ENCODE results near the gene PCGF3.
"Not testable (repeated sequence)": the region's sequence is repeated elsewhere in the genome, so short reads cannot be mapped to it uniquely, and the experiment has no call there.

DNA sequence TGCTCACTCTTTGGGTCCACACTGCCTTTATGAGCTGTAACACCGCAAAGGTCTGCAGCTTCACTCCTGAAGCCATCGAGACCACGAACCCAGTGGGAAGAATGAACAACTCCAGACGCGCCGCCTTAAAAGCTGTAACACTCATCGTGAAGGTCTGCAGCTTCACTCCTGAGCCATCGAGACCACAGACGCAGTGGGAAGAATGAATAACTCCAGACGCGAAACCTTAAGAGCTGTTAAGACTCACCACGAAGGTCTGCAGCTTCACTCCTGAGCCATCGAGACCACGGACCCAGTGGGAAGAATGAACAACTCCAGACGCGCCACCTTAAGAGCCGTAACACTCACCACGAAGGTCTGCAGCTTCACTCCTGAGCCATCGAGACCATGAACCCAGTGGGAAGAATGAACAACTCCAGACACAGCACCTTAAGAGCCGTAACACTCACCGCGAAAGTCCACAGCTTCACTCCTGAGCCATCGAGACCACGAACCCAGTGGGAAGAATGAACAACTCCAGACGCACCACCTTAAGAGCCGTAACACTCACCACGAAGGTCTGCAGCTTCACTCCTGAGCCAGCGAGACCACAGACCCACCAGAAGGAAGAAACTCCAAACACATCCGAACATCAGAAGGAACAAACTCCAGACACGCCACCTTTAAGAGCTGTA, 68.9 kb downstream of the PCGF3 start:
- TF ChIP-seq, protein P1, sequence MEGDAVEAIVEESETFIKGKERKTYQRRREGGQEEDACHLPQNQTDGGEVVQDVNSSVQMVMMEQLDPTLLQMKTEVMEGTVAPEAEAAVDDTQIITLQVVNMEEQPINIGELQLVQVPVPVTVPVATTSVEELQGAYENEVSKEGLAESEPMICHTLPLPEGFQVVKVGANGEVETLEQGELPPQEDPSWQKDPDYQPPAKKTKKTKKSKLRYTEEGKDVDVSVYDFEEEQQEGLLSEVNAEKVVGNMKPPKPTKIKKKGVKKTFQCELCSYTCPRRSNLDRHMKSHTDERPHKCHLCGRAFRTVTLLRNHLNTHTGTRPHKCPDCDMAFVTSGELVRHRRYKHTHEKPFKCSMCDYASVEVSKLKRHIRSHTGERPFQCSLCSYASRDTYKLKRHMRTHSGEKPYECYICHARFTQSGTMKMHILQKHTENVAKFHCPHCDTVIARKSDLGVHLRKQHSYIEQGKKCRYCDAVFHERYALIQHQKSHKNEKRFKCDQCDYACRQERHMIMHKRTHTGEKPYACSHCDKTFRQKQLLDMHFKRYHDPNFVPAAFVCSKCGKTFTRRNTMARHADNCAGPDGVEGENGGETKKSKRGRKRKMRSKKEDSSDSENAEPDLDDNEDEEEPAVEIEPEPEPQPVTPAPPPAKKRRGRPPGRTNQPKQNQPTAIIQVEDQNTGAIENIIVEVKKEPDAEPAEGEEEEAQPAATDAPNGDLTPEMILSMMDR (conservative IDR thresholded peaks at IDR 0.05) = not testable (repeated sequence)
- TF ChIP-seq ZFX (IDR thresholded peaks at IDR 0.05) = not testable (repeated sequence)
